Breast epithelium (tissue), 3 donors: Measurements from ENCODE around the gene DMP1.
"Not testable (repeated sequence)": the region's sequence is repeated elsewhere in the genome, so short reads cannot be mapped to it uniquely, and the experiment has no call there.

Source experiments
- POLR2A ChIP-seq: fragments of 450-650 bp; IDR thresholded peaks from one replicate; pipeline ENCODE4 v1.6.1; 2016; ENCODE audit warnings: antibody characterized with exemption, mild to moderate bottlenecking, moderate library complexity
- POLR2AphosphoS5 ChIP-seq, 3 donors: sonication (generic); formaldehyde crosslinking; IDR thresholded peaks; one replicate each; pipeline ENCODE4 v1.6.1; 2017; ENCODE audit warnings: antibody characterized with exemption in 3 of 3
- TF ChIP-seq, protein P1 (sequence below), 3 donors: fragments of 450-650 bp; IDR thresholded peaks; one replicate each; pipeline ENCODE4 v1.5.1; 2016 to 2017; ENCODE audit warnings: antibody characterized with exemption in 3 of 3, mild to moderate bottlenecking in 3 of 3, moderate library complexity in 3 of 3

DNA sequence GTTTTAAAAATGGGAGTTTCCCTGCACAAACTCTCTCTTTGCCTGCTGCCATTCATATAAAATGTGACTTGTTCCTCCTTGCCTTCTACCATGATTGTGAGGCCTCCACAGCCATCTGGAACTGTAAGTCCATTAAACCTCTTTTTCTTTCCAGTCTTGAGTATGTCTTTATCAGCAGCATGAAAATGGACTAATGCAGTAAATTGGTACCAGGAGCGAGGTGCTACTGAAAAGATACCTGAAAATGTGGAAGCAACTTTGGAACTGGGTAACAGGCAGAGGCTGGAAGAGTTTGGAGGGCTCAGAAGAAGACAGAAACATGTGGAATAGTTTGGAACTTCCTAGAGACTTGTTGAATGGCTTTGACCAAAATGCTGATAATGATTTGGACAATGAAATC, 40.9 kb downstream of the DMP1 start:
- not testable (repeated sequence) for TF ChIP-seq POLR2A; POLR2AphosphoS5 (IDR thresholded peaks at IDR 0.05)
- TF ChIP-seq, protein P1, sequence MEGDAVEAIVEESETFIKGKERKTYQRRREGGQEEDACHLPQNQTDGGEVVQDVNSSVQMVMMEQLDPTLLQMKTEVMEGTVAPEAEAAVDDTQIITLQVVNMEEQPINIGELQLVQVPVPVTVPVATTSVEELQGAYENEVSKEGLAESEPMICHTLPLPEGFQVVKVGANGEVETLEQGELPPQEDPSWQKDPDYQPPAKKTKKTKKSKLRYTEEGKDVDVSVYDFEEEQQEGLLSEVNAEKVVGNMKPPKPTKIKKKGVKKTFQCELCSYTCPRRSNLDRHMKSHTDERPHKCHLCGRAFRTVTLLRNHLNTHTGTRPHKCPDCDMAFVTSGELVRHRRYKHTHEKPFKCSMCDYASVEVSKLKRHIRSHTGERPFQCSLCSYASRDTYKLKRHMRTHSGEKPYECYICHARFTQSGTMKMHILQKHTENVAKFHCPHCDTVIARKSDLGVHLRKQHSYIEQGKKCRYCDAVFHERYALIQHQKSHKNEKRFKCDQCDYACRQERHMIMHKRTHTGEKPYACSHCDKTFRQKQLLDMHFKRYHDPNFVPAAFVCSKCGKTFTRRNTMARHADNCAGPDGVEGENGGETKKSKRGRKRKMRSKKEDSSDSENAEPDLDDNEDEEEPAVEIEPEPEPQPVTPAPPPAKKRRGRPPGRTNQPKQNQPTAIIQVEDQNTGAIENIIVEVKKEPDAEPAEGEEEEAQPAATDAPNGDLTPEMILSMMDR (IDR thresholded peaks at IDR 0.05) = not testable (repeated sequence)
